Transverse colon (tissue), 4 donors: ENCODE data around the gene MIA3.

Source experiments
- CTCF ChIP-seq, 5 experiments: fragments of 200-600 bp in 3 of 5; fragments of 450-650 bp in 2 of 5; sonication (generic) in 3 of 5; IDR thresholded peaks; 1 replicate in 2 of 5; 2 replicates in 3 of 5; pipeline ENCODE4 v1.5.1; 2016 to 2017; ENCODE audit warnings: antibody characterized with exemption in 5 of 5, inconsistent platforms in 3 of 5, mild to moderate bottlenecking in 2 of 5, moderate library complexity in 1 of 5
- POLR2A ChIP-seq: fragments of 450-650 bp; IDR thresholded peaks from one replicate; pipeline ENCODE4 v1.6.1; 2016; ENCODE audit warnings: antibody characterized with exemption, mild to moderate bottlenecking, moderate library complexity
- POLR2AphosphoS5 ChIP-seq, 3 donors: sonication (generic); formaldehyde crosslinking; IDR thresholded peaks; one replicate each; pipeline ENCODE4 v1.6.1; 2016; ENCODE audit warnings: antibody characterized with exemption in 3 of 3

- no peak for TF ChIP-seq POLR2AphosphoS5 (IDR thresholded peaks at IDR 0.05)
- no peak for TF ChIP-seq CTCF (IDR thresholded peaks at IDR 0.05)
- no peak for TF ChIP-seq POLR2A
Observed at GRCh38 chr1:222642468-222642867, 24.6 kb downstream of the MIA3 start.
